SJCRH30 (cell line): ENCODE data around the gene ZNF528. TPM values are rescaled to one million over a fixed set of nuclear protein-coding genes. Genes with fewer than 3 reads are reported as not detected.
A peak's percentile ranks its signal among the peaks of the same experiment; 100 is the strongest.

Source experiments
- DNase-seq, 2 experiments: peaks; one replicate each; pipeline ENCODE4 v3.0.0-alpha.2; 2015 to 2020
- H3K27ac ChIP-seq: fragments of 250-450 bp; sonication (Bioruptor Pico); 2 replicates; pipeline ENCODE4 v1.5.1; 2020; ENCODE audit warnings: mild to moderate bottlenecking, moderate library complexity
- H3K27me3 ChIP-seq: fragments of 250-450 bp; sonication (Bioruptor Pico); 2 replicates; pipeline ENCODE4 v1.5.1; 2020; ENCODE audit warnings: mild to moderate bottlenecking, moderate library complexity
- H3K36me3 ChIP-seq: fragments of 250-450 bp; sonication (Bioruptor Pico); 2 replicates; pipeline ENCODE4 v1.5.1; 2020; ENCODE audit warnings: mild to moderate bottlenecking, moderate library complexity
- H3K4me1 ChIP-seq: fragments of 250-450 bp; sonication (Bioruptor Pico); 2 replicates; pipeline ENCODE4 v1.5.1; 2020; ENCODE audit warnings: mild to moderate bottlenecking, moderate library complexity
- H3K4me3 ChIP-seq: fragments of 250-450 bp; sonication (Bioruptor Pico); 2 replicates; pipeline ENCODE4 v1.5.1; 2020; ENCODE audit warnings: mild to moderate bottlenecking, moderate library complexity
- H3K9me3 ChIP-seq: fragments of 250-450 bp; sonication (Bioruptor Pico); replicated peaks from 2 replicates; pipeline ENCODE4 v1.5.1; 2020; ENCODE audit warnings: mild to moderate bottlenecking, moderate library complexity
- total RNA-seq: library from RNA; depleted of rRNA; stranded (reverse); fragments of >200 nt; shearing (Covaris generic); gene quantifications from 2 replicates; pipeline ENCODE4 v1.2.3, GENCODE V29; 2014; rRNA removed

Gene ZNF528
- 12.6 and 13.5 TPM in 2 replicates for total RNA-seq

DNA sequence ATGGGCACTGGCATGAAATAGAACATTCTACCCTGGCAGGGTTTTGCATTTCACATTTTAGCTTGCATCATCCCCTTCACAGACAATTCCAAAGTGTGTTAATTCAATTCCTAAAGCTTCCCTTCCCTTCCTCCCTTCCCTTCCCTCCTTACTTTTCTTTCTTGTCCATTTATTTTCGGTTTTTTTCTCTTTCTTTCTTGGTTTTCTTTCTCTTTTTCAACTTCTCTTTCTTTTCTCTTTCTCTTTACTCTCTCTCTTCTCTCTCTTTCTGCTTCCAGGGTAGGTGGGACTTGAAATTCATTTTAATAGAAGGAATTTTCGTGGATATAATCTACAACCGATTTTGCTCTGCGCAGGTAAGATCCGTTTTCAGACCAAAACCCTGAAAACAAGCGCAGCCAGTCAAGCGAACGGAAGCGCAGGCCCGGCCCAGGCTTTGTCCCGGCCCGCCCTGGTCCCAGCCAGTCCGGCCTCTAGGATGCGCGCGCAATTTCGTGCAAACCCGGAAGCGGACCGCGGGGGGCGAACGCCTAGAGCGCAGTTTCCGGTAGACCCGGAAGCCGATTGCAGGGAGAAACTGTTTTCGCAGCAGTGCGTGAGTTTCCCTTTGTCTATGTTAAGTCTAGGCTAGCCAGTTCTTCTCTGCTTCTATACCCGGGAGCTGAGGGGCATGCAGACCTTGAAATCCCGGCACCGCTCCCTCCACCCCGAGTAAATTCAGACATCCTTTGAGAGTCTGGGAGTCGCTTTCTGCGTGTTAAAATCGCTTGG lies at the start of gene ZNF528:
Gene ZNF528, plus strand, starts transcription at position 540 of the 771 bp plus-strand sequence. CDS start 4,165 bp downstream, outside the sequence.
- H3K27ac ChIP-seq = peak within 1 kb of the TSS; percentile 61
- H3K27me3 ChIP-seq = no peaks in the 10 kb centered on the region
- H3K4me3 ChIP-seq = peak within 1 kb of the TSS; percentile 79
- no peaks in the 10 kb centered on the region; the same call in 1 of the 2 replicates for H3K4me1 ChIP-seq
- peak; percentile 95 to 96 for DNase-seq
- H3K9me3 ChIP-seq = peaks cover 3% of the 10 kb centered on the region; the same call in 1 of the 2 replicates
- peaks cover 25% of the 10 kb centered on the region for H3K36me3 ChIP-seq

DNA sequence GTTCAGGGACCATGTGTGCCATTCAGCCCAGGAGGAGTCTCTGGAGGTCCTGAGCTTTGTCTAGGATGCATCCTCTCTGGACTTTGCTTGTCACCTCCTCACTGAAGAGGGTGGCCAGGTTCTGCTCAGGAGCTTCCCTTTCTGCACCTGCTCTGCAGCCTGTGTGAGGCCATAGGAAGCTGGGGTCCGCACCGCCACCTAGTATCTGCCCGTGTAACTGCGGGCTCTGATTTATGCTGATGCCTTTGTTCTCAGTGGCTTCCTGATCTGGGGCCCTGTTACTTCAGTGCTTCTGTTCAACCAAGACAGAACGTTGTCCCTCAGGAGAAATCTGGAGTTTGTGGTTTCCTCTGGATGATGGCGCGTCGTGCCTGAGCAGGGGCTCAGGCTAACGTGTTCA lies 46.1 kb upstream of the ZNF528 start:
- H3K9me3 ChIP-seq = no peaks in the 10 kb centered on the region
- peaks cover 21% of the 10 kb centered on the region for H3K36me3 ChIP-seq
- no peak overlapping the region for H3K27ac ChIP-seq
- H3K4me3 ChIP-seq = no peak overlapping the region
- DNase-seq = peak in 1 of 2 experiments; percentile 14
- H3K4me1 ChIP-seq = no peaks in the 10 kb centered on the region
- no peaks in the 10 kb centered on the region for H3K27me3 ChIP-seq

DNA sequence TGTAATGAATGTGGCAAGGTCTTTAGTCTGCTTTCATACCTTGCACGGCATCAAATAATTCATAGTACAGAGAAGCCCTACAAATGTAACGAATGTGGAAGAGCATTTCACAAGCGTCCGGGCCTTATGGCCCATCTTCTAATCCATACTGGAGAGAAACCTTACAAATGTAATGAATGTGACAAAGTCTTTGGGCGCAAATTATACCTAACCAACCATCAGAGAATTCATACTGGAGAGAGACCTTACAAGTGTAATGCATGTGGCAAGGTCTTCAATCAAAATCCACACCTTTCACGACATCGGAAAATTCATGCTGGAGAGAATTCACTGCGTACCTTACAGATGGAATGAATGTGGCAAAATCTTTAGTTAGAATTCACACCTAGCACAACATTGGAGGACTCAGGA lies 31.2 kb upstream of the ZNF528 start:
- H3K36me3 ChIP-seq = peaks cover 17% of the 10 kb centered on the region
- no peak for DNase-seq
- H3K27me3 ChIP-seq = no peaks in the 10 kb centered on the region
- no peak overlapping the region for H3K27ac ChIP-seq
- no peak overlapping the region for H3K4me3 ChIP-seq
- no peaks in the 10 kb centered on the region for H3K4me1 ChIP-seq
- peaks cover 25% of the 10 kb centered on the region for H3K9me3 ChIP-seq

DNA sequence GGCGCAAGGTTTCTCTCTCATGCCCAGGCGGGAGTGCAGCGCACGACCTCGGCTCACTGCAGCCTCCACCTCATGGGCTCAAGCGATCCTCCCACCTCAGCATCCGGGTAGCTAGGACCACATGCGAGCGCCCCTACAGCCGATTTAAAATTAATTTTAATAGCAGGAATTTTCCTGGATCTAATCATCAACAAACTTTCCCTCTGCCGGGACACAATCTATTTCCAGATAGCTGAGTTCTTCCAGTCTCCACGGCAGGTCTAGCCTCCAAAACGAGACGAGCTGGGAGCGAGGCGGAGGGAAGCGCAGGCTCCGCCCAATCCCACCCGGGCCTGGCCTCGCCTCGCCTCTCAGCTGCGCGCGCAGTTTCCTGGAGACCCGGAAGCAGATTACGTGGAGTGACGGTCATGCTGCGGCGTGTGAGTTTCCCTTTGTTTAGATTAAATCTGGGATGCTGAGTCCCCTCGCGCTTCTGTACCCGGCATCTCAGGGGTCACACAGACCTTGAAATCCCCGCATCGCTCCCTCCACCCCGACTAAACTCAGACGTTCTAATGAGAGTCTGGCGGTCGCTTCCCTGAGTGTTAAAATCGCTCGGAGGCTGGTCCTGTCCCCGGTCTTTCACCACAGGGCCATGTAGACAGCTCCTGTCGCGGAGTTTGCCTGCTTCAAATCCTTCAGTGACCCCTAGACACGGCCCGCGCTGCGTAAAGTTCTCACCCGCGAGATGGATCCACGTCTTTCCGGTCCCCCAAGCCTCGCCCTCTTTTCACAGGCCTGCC lies 27.9 kb upstream of the ZNF528 start, which contains the start of gene ZNF880:
Gene ZNF880, plus strand, starts transcription at position 365 of the 782 bp plus-strand sequence. Its CDS starts 43 bp downstream, at position 408.
- Histone ChIP-seq H3K27ac (peak within 1 kb of the TSS; percentile 99), H3K4me3 (peak within 1 kb of the TSS; percentile 92), H3K4me1 (no peaks in the 10 kb centered on the region), H3K9me3 (peaks cover 25% of the 10 kb centered on the region), H3K27me3 (no peaks in the 10 kb centered on the region), H3K36me3 (peaks cover 28% of the 10 kb centered on the region)
- peak; percentile 95 to 97 for DNase-seq

DNA sequence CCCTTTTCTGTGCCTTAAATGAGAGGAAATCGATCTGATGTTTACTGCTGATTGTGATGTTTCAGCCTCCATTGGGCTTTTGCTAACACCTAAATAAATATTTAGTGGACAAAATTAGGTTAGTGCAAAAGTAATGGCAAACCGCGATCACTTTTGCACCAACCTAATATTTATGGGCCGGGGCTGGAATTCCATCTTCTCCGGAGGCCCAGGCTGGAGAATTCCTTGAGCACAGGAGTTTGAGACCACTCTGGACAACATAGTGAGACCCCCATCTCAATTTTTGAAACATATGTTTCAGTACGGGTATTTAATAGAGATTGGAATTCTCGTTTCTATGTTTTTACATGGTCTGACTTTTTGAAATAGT lies 27.3 kb upstream of the ZNF528 start:
- Histone ChIP-seq H3K27me3 (no peaks in the 10 kb centered on the region), H3K9me3 (peaks cover 25% of the 10 kb centered on the region), H3K27ac (peak overlapping the region; percentile 99), H3K36me3 (peaks cover 30% of the 10 kb centered on the region), H3K4me3 (peak overlapping the region; percentile 92), H3K4me1 (no peaks in the 10 kb centered on the region)
- no peak for DNase-seq

DNA sequence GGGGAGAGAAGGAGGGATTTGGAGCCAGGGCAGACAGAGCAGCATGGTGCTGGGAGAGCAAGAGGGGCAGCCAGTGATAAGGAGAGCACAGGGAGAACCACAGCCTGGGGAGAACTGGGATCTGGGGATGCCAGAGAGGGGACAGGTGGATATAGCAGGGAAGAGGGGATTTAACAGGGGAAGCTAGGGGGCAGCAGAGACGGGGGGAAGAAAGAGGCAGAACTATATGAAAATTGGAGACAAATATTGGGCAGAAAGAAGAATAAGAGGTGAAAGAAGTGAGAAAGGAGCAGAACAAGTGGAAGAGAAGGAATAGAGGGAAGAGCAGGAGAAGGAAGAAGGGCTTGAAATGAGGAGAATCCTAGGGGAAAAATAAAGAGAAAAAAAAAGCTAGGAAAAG lies 6.5 kb upstream of the ZNF528 start:
- Histone ChIP-seq H3K4me1 (no peaks in the 10 kb centered on the region), H3K27ac (no peak overlapping the region), H3K36me3 (peaks cover 22% of the 10 kb centered on the region), H3K27me3 (no peaks in the 10 kb centered on the region), H3K9me3 (peaks cover 7% of the 10 kb centered on the region; the same call in 1 of the 2 replicates), H3K4me3 (no peak overlapping the region)
- no peak for DNase-seq

DNA sequence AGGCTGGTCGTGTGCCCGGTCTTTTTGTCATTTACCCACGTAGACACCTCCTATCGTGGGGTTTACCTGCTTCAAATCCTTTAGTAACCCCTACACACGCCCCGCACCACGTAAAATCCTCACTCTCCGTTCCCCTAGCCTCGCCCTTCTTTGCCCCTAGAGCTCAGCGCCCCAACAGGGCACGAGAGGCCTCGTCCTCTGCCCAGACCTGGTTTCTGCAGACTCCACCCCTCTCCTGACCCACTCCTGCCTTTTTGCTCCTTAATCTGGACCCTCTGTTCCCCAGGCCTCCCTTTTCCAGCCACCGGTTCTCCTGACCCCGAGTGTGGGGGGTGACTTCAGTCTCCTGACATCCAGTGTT lies 412 bp downstream of the ZNF528 start:
- H3K27ac ChIP-seq = peak overlapping the region; percentile 61

DNA sequence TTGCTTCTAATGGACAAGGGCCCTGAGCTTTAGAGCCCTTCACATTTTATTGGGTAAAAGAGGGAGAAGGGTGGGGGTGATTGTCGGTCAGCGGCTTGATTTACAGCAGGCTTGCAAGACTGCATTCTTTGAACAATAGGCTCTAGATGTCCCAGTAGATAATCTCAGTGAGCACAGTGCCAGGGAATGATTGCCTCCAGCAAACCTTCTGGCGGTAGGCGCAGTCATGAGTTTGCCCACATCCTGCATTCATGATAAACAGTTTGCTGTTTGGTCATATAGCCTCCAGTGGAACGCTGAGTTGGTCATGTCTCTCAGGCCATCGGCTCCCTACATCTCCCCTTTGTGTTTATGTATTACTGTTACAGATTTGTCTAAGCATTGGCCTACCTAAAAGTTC lies 12.6 kb downstream of the ZNF528 start:
- Histone ChIP-seq H3K36me3 (peaks cover 22% of the 10 kb centered on the region), H3K4me1 (no peaks in the 10 kb centered on the region), H3K9me3 (peaks cover 2% of the 10 kb centered on the region; the same call in 1 of the 2 replicates), H3K27ac (no peak overlapping the region), H3K4me3 (no peak overlapping the region), H3K27me3 (no peaks in the 10 kb centered on the region)
- no peak for DNase-seq

More for the DNA sequence above, 412 bp downstream of the ZNF528 start:
- Histone ChIP-seq H3K4me3 (peak overlapping the region; percentile 79), H3K27me3 (no peaks in the 10 kb centered on the region), H3K4me1 (no peaks in the 10 kb centered on the region; the same call in 1 of the 2 replicates), H3K9me3 (peaks cover 3% of the 10 kb centered on the region; the same call in 1 of the 2 replicates), H3K36me3 (peaks cover 29% of the 10 kb centered on the region)
- DNase-seq = peak; percentile 15 to 37

DNA sequence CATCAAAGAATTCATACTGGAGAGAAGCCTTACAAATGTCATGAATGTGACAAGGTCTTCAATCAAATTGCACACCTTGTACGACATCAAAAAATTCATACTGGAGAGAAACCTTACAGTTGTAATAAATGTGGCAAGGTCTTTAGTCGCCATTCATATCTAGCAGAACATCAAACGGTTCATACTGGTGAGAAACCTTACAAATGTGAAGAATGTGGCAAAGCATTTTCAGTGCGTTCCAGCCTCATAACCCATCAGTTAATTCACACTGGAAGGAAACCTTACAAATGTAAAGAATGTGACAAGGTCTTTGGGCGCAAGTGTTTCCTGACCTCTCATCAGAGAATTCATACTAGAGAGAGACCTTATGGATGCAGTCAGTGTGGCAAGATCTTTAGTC lies 18.1 kb downstream of the ZNF528 start:
- no peak for DNase-seq
- Histone ChIP-seq H3K9me3 (peaks cover 15% of the 10 kb centered on the region), H3K36me3 (no peaks in the 10 kb centered on the region; the same call in 1 of the 2 replicates), H3K4me3 (no peak overlapping the region), H3K27me3 (no peaks in the 10 kb centered on the region), H3K27ac (no peak overlapping the region), H3K4me1 (no peaks in the 10 kb centered on the region)

DNA sequence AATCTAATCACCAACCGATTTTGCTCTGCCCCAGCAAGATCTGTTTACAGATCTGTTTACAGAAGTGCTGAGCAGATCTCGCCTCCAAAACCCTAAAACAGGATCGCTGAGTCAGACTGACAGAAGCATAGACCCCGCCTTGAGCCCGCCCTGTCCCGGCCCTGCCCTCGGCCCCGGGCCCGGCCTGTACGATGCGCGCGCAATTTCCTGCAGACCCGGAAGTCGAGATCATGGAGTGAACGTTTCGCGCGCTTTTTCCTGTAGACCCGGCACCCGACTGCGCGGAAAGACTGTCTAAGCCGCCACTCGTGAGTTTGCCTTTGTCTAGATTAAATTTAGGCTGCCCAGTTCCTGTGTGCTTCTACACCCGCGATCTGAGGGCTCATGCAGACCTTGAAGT lies 31.3 kb downstream of the ZNF528 start, which contains the start of gene ZNF534:
Gene ZNF534, plus strand, starts transcription at position 212 of the 400 bp plus-strand sequence. CDS start 2,327 bp downstream, outside the sequence.
- Histone ChIP-seq H3K4me1 (no peaks in the 10 kb centered on the region), H3K27ac (no peak within 1 kb of the TSS), H3K36me3 (no peaks in the 10 kb centered on the region), H3K4me3 (no peak within 1 kb of the TSS), H3K9me3 (no peaks in the 10 kb centered on the region), H3K27me3 (no peaks in the 10 kb centered on the region)
- no peak for DNase-seq

DNA sequence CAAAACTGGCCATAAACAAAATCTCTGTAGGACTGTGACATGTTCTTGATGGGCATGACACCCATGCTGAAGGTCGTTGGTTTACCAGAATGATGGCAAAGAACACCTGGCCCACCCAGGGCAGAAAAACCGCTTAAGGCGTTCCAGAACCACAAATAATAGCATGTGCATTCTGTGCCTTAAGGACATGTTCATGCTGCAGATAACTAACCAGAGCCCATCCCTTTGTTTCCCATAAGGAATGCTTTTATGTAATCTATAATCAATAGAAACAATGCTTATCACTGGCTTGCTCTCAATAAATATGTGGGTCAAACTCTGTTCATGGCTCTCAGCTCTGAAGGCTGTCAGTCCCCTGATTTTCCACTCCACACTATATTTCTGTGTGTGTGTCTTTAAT lies 44.5 kb downstream of the ZNF528 start:
- no peak overlapping the region for H3K4me3 ChIP-seq
- no peaks in the 10 kb centered on the region for H3K4me1 ChIP-seq
- no peaks in the 10 kb centered on the region for H3K27me3 ChIP-seq
- H3K36me3 ChIP-seq = no peaks in the 10 kb centered on the region
- no peak for DNase-seq
- H3K27ac ChIP-seq = no peak overlapping the region
- H3K9me3 ChIP-seq = no peaks in the 10 kb centered on the region

DNA sequence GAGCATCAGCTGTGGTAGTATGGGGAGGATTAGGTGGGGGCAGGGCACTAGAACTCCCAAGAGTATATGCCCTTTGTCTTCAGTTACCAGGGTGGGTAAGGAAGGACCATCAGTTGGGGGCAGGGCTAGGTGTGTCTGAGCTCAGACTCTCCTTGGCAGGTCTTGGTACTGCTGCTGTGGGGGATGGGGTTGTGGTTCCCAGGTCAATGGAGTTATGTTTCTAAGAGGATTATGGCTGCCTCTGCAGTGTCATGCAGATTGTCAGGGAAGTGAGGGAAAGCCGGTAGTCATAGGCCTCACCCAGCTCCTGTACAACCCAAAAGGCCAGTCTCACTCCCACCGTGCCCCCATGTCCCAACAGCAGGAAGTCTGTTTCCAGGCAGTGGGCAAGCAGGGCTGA lies 46.9 kb downstream of the ZNF528 start:
- DNase-seq = no peak
- Histone ChIP-seq H3K4me3 (no peak overlapping the region), H3K27ac (no peak overlapping the region), H3K4me1 (no peaks in the 10 kb centered on the region), H3K9me3 (no peaks in the 10 kb centered on the region), H3K36me3 (no peaks in the 10 kb centered on the region), H3K27me3 (no peaks in the 10 kb centered on the region)

DNA sequence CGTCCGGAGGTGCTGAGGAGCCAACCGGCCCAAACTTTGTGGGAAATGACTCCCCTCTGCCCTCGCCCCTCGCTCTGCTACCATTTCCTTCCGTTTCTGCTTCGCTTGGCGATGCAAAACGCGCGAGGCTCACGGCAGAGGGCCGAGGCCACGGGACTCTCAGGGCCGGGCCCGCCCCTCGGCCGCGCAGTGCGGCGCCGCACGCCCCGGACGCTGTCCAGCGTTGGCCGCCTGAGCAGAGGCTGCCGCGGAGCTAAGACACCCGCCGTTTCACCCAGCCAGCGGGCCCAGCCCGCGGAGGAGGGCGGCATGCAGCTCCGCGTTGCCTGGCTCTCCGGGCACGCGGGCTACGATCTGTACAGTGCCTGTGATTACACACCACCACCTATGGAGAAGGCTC lies 53.6 kb downstream of the ZNF528 start:
- no peak for DNase-seq
- no peaks in the 10 kb centered on the region for H3K36me3 ChIP-seq
- H3K4me3 ChIP-seq = no peak overlapping the region
- H3K27me3 ChIP-seq = no peaks in the 10 kb centered on the region
- no peak overlapping the region for H3K27ac ChIP-seq
- H3K9me3 ChIP-seq = peaks cover 8% of the 10 kb centered on the region; the same call in 1 of the 2 replicates
- H3K4me1 ChIP-seq = no peaks in the 10 kb centered on the region

DNA sequence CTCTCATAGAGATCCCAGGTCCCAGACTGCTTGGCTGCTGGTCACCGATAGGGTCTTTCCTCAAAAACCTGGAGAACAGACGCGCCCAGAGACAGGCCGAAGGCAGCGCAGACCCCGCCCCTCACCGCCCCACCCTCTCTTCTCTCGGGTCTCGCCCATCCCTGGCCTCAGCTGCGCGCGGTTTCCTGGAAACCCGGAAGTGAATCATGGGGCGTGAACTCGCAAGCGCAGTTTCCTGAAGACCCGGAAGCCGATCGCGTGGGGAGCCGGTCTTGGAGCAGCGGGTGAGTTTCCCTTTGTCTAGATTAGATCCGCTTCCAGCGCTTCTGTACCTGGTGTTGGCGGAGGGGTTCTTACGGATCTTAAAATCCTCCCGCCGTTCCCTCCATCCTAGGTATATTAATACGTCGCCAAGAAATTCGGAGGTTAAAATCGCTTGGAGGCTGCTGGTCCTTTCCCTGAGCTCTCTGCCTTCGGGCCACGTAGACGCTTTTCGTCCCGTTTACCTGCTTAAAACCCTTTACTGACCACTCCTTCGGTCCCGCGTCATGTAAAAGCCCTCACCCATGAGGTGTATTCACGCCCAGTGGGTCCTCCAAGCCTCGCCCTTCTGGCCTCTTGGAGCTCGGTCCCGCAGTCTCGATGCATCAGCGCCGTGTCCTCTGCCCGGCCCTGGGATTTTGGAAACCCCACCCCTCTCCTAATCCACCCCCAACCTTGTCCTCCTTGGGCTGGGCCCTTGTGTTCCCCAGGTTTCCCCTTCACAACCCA lies 55.9 kb downstream of the ZNF528 start, which contains the start of gene ZNF578:
Gene ZNF578, plus strand, starts transcription at position 230 of the 771 bp plus-strand sequence. CDS start 48,293 bp downstream, outside the sequence.
- H3K4me1 ChIP-seq = no peaks in the 10 kb centered on the region
- peaks cover 6% of the 10 kb centered on the region; the same call in 1 of the 2 replicates for H3K36me3 ChIP-seq
- peaks cover 8% of the 10 kb centered on the region; the same call in 1 of the 2 replicates for H3K9me3 ChIP-seq
- H3K4me3 ChIP-seq = peak within 1 kb of the TSS; percentile 67
- DNase-seq = peak; percentile 92 to 94
- no peaks in the 10 kb centered on the region for H3K27me3 ChIP-seq
- H3K27ac ChIP-seq = peak within 1 kb of the TSS; percentile 44
